Kidney (tissue), 14 donors: ENCODE measurements around the gene ARHGEF10L. TPM values are rescaled to one million over a fixed set of nuclear protein-coding genes. Genes with fewer than 3 reads are reported as not detected.

Experiments
- DNase-seq, 5 donors: peaks; one replicate each; pipeline ENCODE4 v3.0.0-alpha.2; 2013 to 2020
- FAIRE-seq: peaks from 2 replicates; lab custom pipeline; 2012; peaks lifted over from hg19 to GRCh38; lab: Jason Lieb, UNC
- H3K27ac ChIP-seq, 2 donors: one replicate each; pipeline ENCODE4 v1.7.0; 2013; ENCODE audit warnings: low read depth in 2 of 2, low read length in 2 of 2, inconsistent platforms in 1 of 2
- H3K27me3 ChIP-seq: one replicate; pipeline ENCODE4 v1.7.1; 2013; ENCODE audit warnings: low read length, inconsistent platforms; ENCODE audit not compliant: control insufficient read depth, insufficient read depth
- H3K36me3 ChIP-seq, 3 donors: one replicate each; pipeline versions ENCODE4 v1.7.0 to v1.7.1; 2013; ENCODE audit warnings: low read length in 3 of 3, control low read depth in 1 of 3, inconsistent platforms in 1 of 3; ENCODE audit not compliant: insufficient read depth in 3 of 3, control insufficient read depth in 2 of 3
- H3K4me1 ChIP-seq, 3 donors: one replicate each; pipeline versions ENCODE4 v1.7.0 to v1.7.1; 2013; ENCODE audit warnings: low read length in 3 of 3, inconsistent platforms in 1 of 3, low read depth in 1 of 3; ENCODE audit not compliant: control insufficient read depth in 2 of 3, insufficient read depth in 2 of 3
- H3K4me3 ChIP-seq, 3 donors: one replicate each; pipeline versions ENCODE4 v1.7.0 to v1.8.1; 2013; ENCODE audit warnings: low read length in 3 of 3, control low read depth in 1 of 3, inconsistent platforms in 1 of 3
- H3K9ac ChIP-seq, 3 donors: one replicate each; pipeline versions ENCODE4 v1.7.0 to v1.7.1; 2013; ENCODE audit warnings: low read length in 3 of 3, control low read depth in 1 of 3, inconsistent platforms in 1 of 3
- H3K9me3 ChIP-seq, 3 donors: one replicate each; pipeline versions ENCODE4 v1.7.0 to v1.7.1; 2013; ENCODE audit warnings: low read length in 3 of 3, control low read depth in 1 of 3, inconsistent platforms in 1 of 3; ENCODE audit not compliant: control insufficient read depth in 2 of 3, insufficient read depth in 1 of 3
- CTCF ChIP-seq: IDR thresholded peaks from 3 replicates; pipeline ENCODE4 v1.5.1; 2012; ENCODE audit warnings: mild to moderate bottlenecking, moderate library complexity, borderline replicate concordance; ENCODE audit not compliant: insufficient read depth; ENCODE audit errors: extremely low read depth
- intact Hi-C: fragments of 100-400 bp; cut with DNase I; formaldehyde crosslinking; loops from one replicate; pipeline ENCODE4 v1.11.1; 2022
- polyA plus RNA-seq: library from polyadenylated mRNA; stranded (reverse); fragments of 350-450 nt; fragmentation: Illumina TruSeq; extraction: RNeasy Lipid Tissue Mini Kit (QIAGEN cat#74804); gene quantifications from one replicate; pipeline ENCODE4 v1.2.3, GENCODE V29; 2014; ENCODE audit warnings: low read depth, low replicate concordance; ENCODE audit not compliant: insufficient read depth
- total RNA-seq: library from RNA; stranded (reverse); fragmentation: NEBNext Ultra II Directional; extraction: Animal tissue kit (Norgen Biotek cat#: 25700); gene quantifications from one replicate; pipeline ENCODE4 v1.2.1, GENCODE V29; 2021
- donor health status: control.
- donor health status: control.
- donor health status: control.
- donor health status: control.
- donor health status: control.
- donor health status: DM: yes; HTN: yes; CAD: no.
- donor health status: Normal renal cell carcinoma (clear cell type).

The ARHGEF10L gene
- total and polyA plus RNA-seq, 2 donors from 2014 or later = 40.8 to 91.9 TPM

DNA sequence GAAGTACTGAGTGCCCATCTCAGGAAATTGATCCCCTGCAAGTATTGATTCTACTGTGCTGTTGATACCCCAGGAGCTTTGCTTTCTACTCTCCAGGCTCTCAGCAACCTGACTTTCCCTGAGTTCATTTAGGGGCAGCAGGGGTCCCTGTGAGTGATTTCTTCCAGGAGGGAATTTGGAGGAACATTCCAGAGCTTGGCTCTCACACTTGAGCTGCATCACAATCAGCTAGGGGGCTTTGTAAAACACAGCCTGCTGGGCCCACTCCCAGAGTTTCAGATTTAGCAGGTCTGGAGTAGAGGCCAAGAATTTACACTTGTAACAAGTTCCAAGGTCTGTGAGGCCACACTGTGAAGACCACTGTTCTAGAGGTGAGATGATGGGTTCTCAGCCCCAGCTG, 199.6 kb downstream of the ARHGEF10L start:
- no peak for TF ChIP-seq CTCF

DNA sequence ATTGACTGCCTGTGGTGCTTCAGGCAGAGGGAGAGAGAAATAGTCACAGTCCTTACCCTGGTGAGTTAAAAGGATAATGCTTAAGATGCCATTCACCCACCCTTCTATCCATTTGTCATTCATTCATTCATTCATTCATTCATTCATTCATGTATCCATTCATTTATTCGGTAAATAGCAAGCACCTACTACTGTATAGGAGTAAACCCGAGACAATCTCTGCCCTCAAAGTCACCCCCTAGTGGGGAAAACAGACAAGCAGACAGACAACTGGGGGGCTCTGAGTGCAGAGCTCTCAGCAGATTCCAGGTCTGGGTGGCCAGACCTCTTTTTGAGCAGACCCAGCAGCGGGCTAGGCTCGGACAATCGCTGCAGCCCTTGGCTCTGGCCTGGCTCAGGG, 201.6 kb downstream of the ARHGEF10L start:
- intact Hi-C loops = no loop called here
- FAIRE-seq = no peak

More for the DNA sequence above, 199.6 kb downstream of the ARHGEF10L start:
- no peaks in the 10 kb centered on the region for H3K4me1 ChIP-seq
- no peaks in the 10 kb centered on the region for H3K27me3 ChIP-seq
- H3K4me3 ChIP-seq = no peak overlapping the region
- intact Hi-C loops = no loop called here
- FAIRE-seq (no peak), DNase-seq (no peak)
- no peak overlapping the region for H3K9ac ChIP-seq
- no peaks in the 10 kb centered on the region for H3K9me3 ChIP-seq
- H3K27ac ChIP-seq = no peak overlapping the region
- no peaks in the 10 kb centered on the region for H3K36me3 ChIP-seq

GRCh38 chr1:17742583-17742982, 203.1 kb downstream of the ARHGEF10L start:
- DNase-seq (peak in 2 of 5 donors; percentile 22 to 56), FAIRE-seq (no peak)
- no peaks in the 10 kb centered on the region for H3K4me1 ChIP-seq
- intact Hi-C loops = no loop called here
- no peak for TF ChIP-seq CTCF
- H3K27ac ChIP-seq = no peak overlapping the region
- H3K9me3 ChIP-seq = no peaks in the 10 kb centered on the region
- H3K36me3 ChIP-seq = no peaks in the 10 kb centered on the region
- no peak overlapping the region for H3K9ac ChIP-seq
- H3K4me3 ChIP-seq = no peak overlapping the region
- no peaks in the 10 kb centered on the region for H3K27me3 ChIP-seq

More for the DNA sequence above, 201.6 kb downstream of the ARHGEF10L start:
- Histone ChIP-seq H3K4me3 (no peak overlapping the region), H3K27ac (no peak overlapping the region), H3K36me3 (no peaks in the 10 kb centered on the region), H3K9ac (no peak overlapping the region), H3K4me1 (no peaks in the 10 kb centered on the region), H3K9me3 (no peaks in the 10 kb centered on the region), H3K27me3 (no peaks in the 10 kb centered on the region)
- no peak for TF ChIP-seq CTCF
- DNase-seq = no peak
